ENCODE data around the gene APBA1.

The APBA1 gene

GRCh38 chr9:69548681-69549080, 123.5 kb downstream of the APBA1 start:
- Histone ChIP-seq H3K4me3 (replicated peaks; ENCODE audit: low read depth, low read length) (no peak overlapping the region), H3K27me3 (replicated peaks; ENCODE audit: control insufficient read depth, insufficient read depth, low read length) (no peaks in the 10 kb centered on the region; the same call in none of the 2 replicates), H3K36me3 (ENCODE audit: control insufficient read depth, insufficient read depth, low read length) (no peaks in the 10 kb centered on the region)
- no peak for TF ChIP-seq CTCF (IDR thresholded peaks at IDR 0.05; ENCODE audit: insufficient read depth, low read length, poor library complexity, severe bottlenecking)
- DNase-seq (ENCODE audit: extremely low read depth, insufficient read length), result no peak

GRCh38 chr9:69546265-69546664, 125.9 kb downstream of the APBA1 start:
- no peak for DNase-seq (ENCODE audit: extremely low read depth, insufficient read length)
- no peak overlapping the region for H3K4me3 ChIP-seq (replicated peaks; ENCODE audit: low read depth, low read length)
- no peak for TF ChIP-seq CTCF (IDR thresholded peaks at IDR 0.05; ENCODE audit: insufficient read depth, low read length, poor library complexity, severe bottlenecking)
- H3K27me3 ChIP-seq (replicated peaks; ENCODE audit: control insufficient read depth, insufficient read depth, low read length), result no peaks in the 10 kb centered on the region; the same call in none of the 2 replicates
- no peaks in the 10 kb centered on the region for H3K36me3 ChIP-seq (ENCODE audit: control insufficient read depth, insufficient read depth, low read length)

GRCh38 chr9:69542942-69543704, 129.0 kb downstream of the APBA1 start:
- no peaks in the 10 kb centered on the region for H3K36me3 ChIP-seq (ENCODE audit: control insufficient read depth, insufficient read depth, low read length)
- no peak overlapping the region for H3K4me3 ChIP-seq (replicated peaks; ENCODE audit: low read depth, low read length)
- H3K27me3 ChIP-seq (replicated peaks; ENCODE audit: control insufficient read depth, insufficient read depth, low read length), result no peaks in the 10 kb centered on the region; the same call in 1 of the 2 replicates
- no peak for DNase-seq (ENCODE audit: extremely low read depth, insufficient read length)
- TF ChIP-seq CTCF (IDR thresholded peaks at IDR 0.05; ENCODE audit: insufficient read depth, low read length, poor library complexity, severe bottlenecking), result no peak

GRCh38 chr9:69542058-69542457, 130.1 kb downstream of the APBA1 start:
- DNase-seq (ENCODE audit: extremely low read depth, insufficient read length), result no peak
- Histone ChIP-seq H3K36me3 (ENCODE audit: control insufficient read depth, insufficient read depth, low read length) (no peaks in the 10 kb centered on the region), H3K27me3 (replicated peaks; ENCODE audit: control insufficient read depth, insufficient read depth, low read length) (no peaks in the 10 kb centered on the region), H3K4me3 (replicated peaks; ENCODE audit: low read depth, low read length) (no peak overlapping the region)
- TF ChIP-seq CTCF (IDR thresholded peaks at IDR 0.05; ENCODE audit: insufficient read depth, low read length, poor library complexity, severe bottlenecking), result no peak

GRCh38 chr9:69535911-69536310, 136.3 kb downstream of the APBA1 start:
- no peak for TF ChIP-seq CTCF (IDR thresholded peaks at IDR 0.05; ENCODE audit: insufficient read depth, low read length, poor library complexity, severe bottlenecking)
- Histone ChIP-seq H3K27me3 (replicated peaks; ENCODE audit: control insufficient read depth, insufficient read depth, low read length) (peaks cover 2% of the 10 kb centered on the region; the same call in 1 of the 2 replicates), H3K4me3 (replicated peaks; ENCODE audit: low read depth, low read length) (no peak overlapping the region), H3K36me3 (ENCODE audit: control insufficient read depth, insufficient read depth, low read length) (no peaks in the 10 kb centered on the region)
- no peak for DNase-seq (ENCODE audit: extremely low read depth, insufficient read length)

All from GM06990 (cell line).